GM19193 (cell line): ENCODE measurements around the gene SLC25A4.

Experiments used
- POLR2A ChIP-seq: IDR thresholded peaks from 4 replicates; pipeline ENCODE4 v1.6.1; 2011; ENCODE audit not compliant: insufficient read depth, insufficient read length; ENCODE audit errors: extremely low read depth

The SLC25A4 gene

GRCh38 chr4:185142912-185143600, at the start of gene SLC25A4:
Gene SLC25A4, plus strand, starts transcription at chr4:185143266. Its CDS starts 107 bp downstream, at chr4:185143373.
- peak; percentile 99 for TF ChIP-seq POLR2A

GRCh38 chr4:185093603-185094002, 49.5 kb upstream of the SLC25A4 start:
- TF ChIP-seq POLR2A = no peak

GRCh38 chr4:185096032-185096653, 46.9 kb upstream of the SLC25A4 start:
- no peak for TF ChIP-seq POLR2A

GRCh38 chr4:185098474-185098873, 44.6 kb upstream of the SLC25A4 start:
- no peak for TF ChIP-seq POLR2A

- TF ChIP-seq POLR2A = no peak
Measured at GRCh38 chr4:185099024-185099682, 43.9 kb upstream of the SLC25A4 start.

GRCh38 chr4:185099940-185100339, 43.1 kb upstream of the SLC25A4 start:
- no peak for TF ChIP-seq POLR2A

GRCh38 chr4:185100423-185100822, 42.6 kb upstream of the SLC25A4 start:
- TF ChIP-seq POLR2A = no peak

- no peak for TF ChIP-seq POLR2A
Measured at GRCh38 chr4:185101354-185101890, 41.6 kb upstream of the SLC25A4 start.

GRCh38 chr4:185104733-185105132, 38.3 kb upstream of the SLC25A4 start:
- no peak for TF ChIP-seq POLR2A

GRCh38 chr4:185106353-185106752, 36.7 kb upstream of the SLC25A4 start:
- TF ChIP-seq POLR2A = no peak

GRCh38 chr4:185108185-185108584, 34.9 kb upstream of the SLC25A4 start:
- no peak for TF ChIP-seq POLR2A

GRCh38 chr4:185108669-185109068, 34.4 kb upstream of the SLC25A4 start:
- TF ChIP-seq POLR2A = no peak

- no peak for TF ChIP-seq POLR2A
Measured at GRCh38 chr4:185109736-185110135, 33.3 kb upstream of the SLC25A4 start.

GRCh38 chr4:185110375-185110823, 32.7 kb upstream of the SLC25A4 start:
- TF ChIP-seq POLR2A = no peak

- no peak for TF ChIP-seq POLR2A
Measured at GRCh38 chr4:185112104-185112503, 31.0 kb upstream of the SLC25A4 start.
